Suprapubic skin (tissue), 4 donors: ENCODE measurements around the gene WDR91. TPM values are rescaled to one million over a fixed set of nuclear protein-coding genes. Genes with fewer than 3 reads are reported as not detected.
A peak's percentile ranks its signal among the peaks of the same experiment; 100 is the strongest.

Source experiments
- DNase-seq, 2 donors: peaks; one replicate each; pipeline ENCODE4 v3.0.0-alpha.2; 2019; ENCODE audit warnings: low spot score in 2 of 2
- H3K27ac ChIP-seq: fragments of 200-600 bp; sonication (generic); one replicate; pipeline ENCODE4 v1.5.1; 2019
- H3K27me3 ChIP-seq: fragments of 200-600 bp; sonication (generic); one replicate; pipeline ENCODE4 v1.5.1; 2019
- H3K36me3 ChIP-seq: fragments of 200-600 bp; sonication (generic); one replicate; pipeline ENCODE4 v1.5.1; 2019
- H3K4me1 ChIP-seq: fragments of 200-600 bp; sonication (generic); one replicate; pipeline ENCODE4 v1.5.1; 2019
- H3K4me3 ChIP-seq: fragments of 200-600 bp; sonication (generic); one replicate; pipeline ENCODE4 v1.5.1; 2019; ENCODE audit warnings: mild to moderate bottlenecking
- H3K9me3 ChIP-seq: fragments of 200-600 bp; sonication (generic); one replicate; pipeline ENCODE4 v1.5.1; 2019
- CTCF ChIP-seq, 2 donors: fragments of 200-600 bp in 1 of 2; fragments of 450-650 bp in 1 of 2; sonication (generic) in 1 of 2; IDR thresholded peaks; one replicate each; pipeline ENCODE4 v1.5.1; 2016 to 2019; ENCODE audit warnings: antibody characterized with exemption in 2 of 2, mild to moderate bottlenecking in 1 of 2, moderate library complexity in 1 of 2
- EP300 ChIP-seq: sonication (generic); formaldehyde crosslinking; IDR thresholded peaks from one replicate; pipeline ENCODE4 v1.6.1; 2017; ENCODE audit warnings: antibody characterized with exemption
- POLR2A ChIP-seq, 2 donors: fragments of 450-650 bp; IDR thresholded peaks; one replicate each; pipeline ENCODE4 v1.6.1; 2017; ENCODE audit warnings: antibody characterized with exemption in 2 of 2, mild to moderate bottlenecking in 2 of 2, moderate library complexity in 2 of 2
- POLR2AphosphoS5 ChIP-seq, 3 donors: sonication (generic); formaldehyde crosslinking; IDR thresholded peaks; one replicate each; pipeline ENCODE4 v1.6.1; 2017; ENCODE audit warnings: antibody characterized with exemption in 3 of 3
- WGBS: methylation state at CpG from one replicate; pipeline ENCODE4 v1.1.5; 2018; 5-methylcytosine and 5-hydroxymethylcytosine counted together
- total RNA-seq, 4 donors: library from RNA; depleted of rRNA; stranded (reverse); fragments of >200 nt; gene quantifications; one replicate each; pipeline ENCODE4 v1.1.0, GENCODE V29; 2016

The WDR91 gene
- 10 to 100 TPM; 18.1 to 38.9 (median 29.4) TPM for total RNA-seq

GRCh38 chr7:135211179-135211945 is at the start of gene WDR91:
Gene WDR91 (minus strand): TSS chr7:135211526. CDS start chr7:135211502, 24 bp downstream.
- H3K4me1 ChIP-seq, result peaks cover 30% of the 10 kb centered on the region
- TF ChIP-seq EP300 (no peak), CTCF (IDR thresholded peaks at IDR 0.05) (no peak), POLR2AphosphoS5 (IDR thresholded peaks at IDR 0.05) (peak in 2 of 3 donors; percentile 26 to 42), POLR2A (IDR thresholded peaks at IDR 0.05) (peak; percentile 50 to 60)
- WGBS, result 0% methylated on average over 15 of the region's 82 CpGs
- H3K4me3 ChIP-seq, result peak within 1 kb of the TSS; percentile 68
- H3K27ac ChIP-seq, result peak within 1 kb of the TSS; percentile 75
- peak; percentile 96 to 97 for DNase-seq
- H3K36me3 ChIP-seq, result peaks cover 12% of the 10 kb centered on the region
- H3K27me3 ChIP-seq, result no peaks in the 10 kb centered on the region
- H3K9me3 ChIP-seq, result no peaks in the 10 kb centered on the region

- H3K27me3 ChIP-seq, result no peaks in the 10 kb centered on the region
- H3K36me3 ChIP-seq, result no peaks in the 10 kb centered on the region
- peaks cover 8% of the 10 kb centered on the region for H3K4me1 ChIP-seq
- no peaks in the 10 kb centered on the region for H3K9me3 ChIP-seq
- WGBS, result 77% methylated on average over 2 of the region's 2 CpGs
- H3K27ac ChIP-seq, result no peak overlapping the region
- DNase-seq, result no peak
- no peak overlapping the region for H3K4me3 ChIP-seq
- no peak for TF ChIP-seq POLR2A (IDR thresholded peaks at IDR 0.05)
- no peak for TF ChIP-seq CTCF (IDR thresholded peaks at IDR 0.05)
- TF ChIP-seq POLR2AphosphoS5 (IDR thresholded peaks at IDR 0.05), result no peak
- no peak for TF ChIP-seq EP300
Measured at GRCh38 chr7:135260470-135260869, 49.1 kb upstream of the WDR91 start.

DNA sequence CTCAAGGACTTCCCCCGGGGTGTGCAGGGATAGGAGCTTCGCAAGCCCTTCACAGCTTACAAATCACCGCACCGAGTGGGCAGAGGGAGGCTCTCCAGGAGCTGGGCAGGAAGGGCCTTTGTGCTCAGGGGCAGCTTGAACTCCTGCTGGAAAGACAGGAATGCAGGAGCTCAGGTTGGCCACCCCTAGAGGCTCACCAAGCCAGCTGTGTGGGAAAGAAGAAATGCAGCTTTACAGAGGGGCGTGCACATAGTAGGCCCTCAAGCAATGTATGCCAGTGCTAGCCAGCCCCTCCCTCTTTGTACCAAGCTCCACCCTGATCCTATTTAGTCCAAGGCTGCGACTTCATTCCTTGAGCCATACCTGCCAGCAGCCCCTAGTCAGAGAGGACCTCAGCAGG is 48.4 kb upstream of the WDR91 start:
- Histone ChIP-seq H3K4me1 (peaks cover 16% of the 10 kb centered on the region), H3K9me3 (no peaks in the 10 kb centered on the region), H3K36me3 (no peaks in the 10 kb centered on the region), H3K4me3 (no peak overlapping the region), H3K27me3 (no peaks in the 10 kb centered on the region), H3K27ac (no peak overlapping the region)
- 95% methylated on average over 4 of the region's 6 CpGs for WGBS
- DNase-seq, result no peak
- TF ChIP-seq POLR2AphosphoS5 (IDR thresholded peaks at IDR 0.05) (no peak), EP300 (no peak), POLR2A (IDR thresholded peaks at IDR 0.05) (no peak), CTCF (IDR thresholded peaks at IDR 0.05) (no peak)

GRCh38 chr7:135258585-135258984 is 47.3 kb upstream of the WDR91 start:
- Histone ChIP-seq H3K36me3 (no peaks in the 10 kb centered on the region), H3K4me3 (no peak overlapping the region), H3K4me1 (peaks cover 27% of the 10 kb centered on the region), H3K27me3 (no peaks in the 10 kb centered on the region), H3K9me3 (no peaks in the 10 kb centered on the region), H3K27ac (no peak overlapping the region)
- no peak for TF ChIP-seq EP300
- TF ChIP-seq POLR2A (IDR thresholded peaks at IDR 0.05), result no peak
- no peak for TF ChIP-seq CTCF (IDR thresholded peaks at IDR 0.05)
- no peak for TF ChIP-seq POLR2AphosphoS5 (IDR thresholded peaks at IDR 0.05)
- 79% methylated on average over 3 of the region's 3 CpGs for WGBS
- DNase-seq, result no peak

DNA sequence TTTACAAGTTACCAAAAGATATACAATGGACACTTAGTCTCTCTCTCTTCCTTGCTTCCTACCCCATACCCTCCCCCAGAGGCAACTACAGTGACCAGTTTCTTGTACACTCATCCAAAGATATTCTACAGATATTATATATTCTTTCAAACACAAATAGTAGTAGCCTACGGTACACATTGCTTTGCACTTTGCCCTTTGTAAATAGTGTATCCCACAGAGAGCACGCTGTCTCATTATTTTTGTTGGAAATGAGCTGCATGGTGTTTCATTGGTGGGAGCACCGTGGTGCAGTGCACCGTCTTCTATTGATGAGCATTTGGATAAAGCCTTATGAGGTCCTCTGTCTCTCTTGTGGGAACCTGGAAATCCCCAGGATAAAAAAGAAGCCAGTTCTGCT is 46.5 kb upstream of the WDR91 start:
- Histone ChIP-seq H3K4me1 (peaks cover 33% of the 10 kb centered on the region), H3K4me3 (no peak overlapping the region), H3K27ac (no peak overlapping the region), H3K36me3 (no peaks in the 10 kb centered on the region), H3K9me3 (no peaks in the 10 kb centered on the region), H3K27me3 (no peaks in the 10 kb centered on the region)
- WGBS, result 89% methylated on average over 4 of the region's 4 CpGs
- DNase-seq, result no peak
- TF ChIP-seq POLR2A (IDR thresholded peaks at IDR 0.05) (no peak), POLR2AphosphoS5 (IDR thresholded peaks at IDR 0.05) (no peak), CTCF (IDR thresholded peaks at IDR 0.05) (no peak), EP300 (no peak)
